Adrenal gland (tissue), 12 donors: ENCODE results near the gene ASPHD2. TPM values are rescaled to one million over a fixed set of nuclear protein-coding genes. Genes with fewer than 3 reads are reported as not detected.

ENCODE experiments used
- DNase-seq, 7 donors: peaks; one replicate each; pipeline ENCODE4 v3.0.0-alpha.2; 2019 to 2020
- H3K27ac ChIP-seq, 5 donors: fragments of 200-600 bp; sonication (generic) in 4 of 5; 1 replicate in 3 of 5; 2 replicates in 2 of 5; pipeline versions ENCODE4 v1.5.1 to v1.8.0; 2016 to 2020; ENCODE audit warnings: mild to moderate bottlenecking in 1 of 5
- H3K27me3 ChIP-seq: fragments of 200-600 bp; 2 replicates; pipeline ENCODE4 v1.8.0; 2021
- H3K36me3 ChIP-seq, 2 donors: fragments of 200-600 bp; replicated peaks in 1 of 2; 1 replicate in 1 of 2; 2 replicates in 1 of 2; pipeline versions ENCODE4 v1.5.1 to v1.8.0; 2018 to 2022
- H3K4me1 ChIP-seq, 2 donors: fragments of 200-600 bp; replicated peaks in 1 of 2; 1 replicate in 1 of 2; 2 replicates in 1 of 2; pipeline versions ENCODE4 v1.5.1 to v1.8.0; 2018 to 2021
- H3K4me3 ChIP-seq, 4 donors: fragments of 200-600 bp; sonication (generic) in 3 of 4; one replicate each; pipeline ENCODE4 v1.5.1; 2016 to 2018
- H3K9me3 ChIP-seq, 3 donors: fragments of 200-600 bp; sonication (generic) in 1 of 3; replicated peaks in 1 of 3; 1 replicate in 2 of 3; 2 replicates in 1 of 3; pipeline versions ENCODE4 v1.5.1 to v1.8.0; 2016 to 2021
- CTCF ChIP-seq, 6 experiments: fragments of 450-650 bp in 4 of 6; fragments of 200-600 bp in 2 of 6; sonication (generic) in 1 of 6; IDR thresholded peaks; 1 replicate in 5 of 6; 2 replicates in 1 of 6; pipeline versions ENCODE4 v1.5.1 to v1.8.0; 2016 to 2021; ENCODE audit warnings: antibody characterized with exemption in 6 of 6, mild to moderate bottlenecking in 2 of 6, moderate library complexity in 1 of 6
- POLR2A ChIP-seq, 2 donors: fragments of 450-650 bp; IDR thresholded peaks; one replicate each; pipeline ENCODE4 v1.6.1; 2017; ENCODE audit warnings: antibody characterized with exemption in 2 of 2, mild to moderate bottlenecking in 2 of 2, moderate library complexity in 1 of 2
- WGBS, 4 donors: extraction: QIAGEN DNeasy Blood & Tissue Kit in 2 of 4; methylation state at CpG; one replicate each; pipeline versions ENCODE4 v1.1.5 to v1.1.7; 2013 to 2017; 5-methylcytosine and 5-hydroxymethylcytosine counted together
- intact Hi-C, 2 donors: fragments of 100-400 bp; cut with DNase I; formaldehyde crosslinking; loops; one replicate each; pipeline versions ENCODE4 v1.14.1 to v1.15.0; 2022 to 2023
- polyA plus RNA-seq, 3 donors: library from polyadenylated mRNA; stranded (reverse); fragments of 200-250 nt in 2 of 3; fragments of 350-450 nt in 1 of 3; fragmentation: Illumina TruSeq in 1 of 3; extraction: RNeasy Lipid Tissue Mini Kit (QIAGEN cat#74804) in 1 of 3; gene quantifications; one replicate each; pipeline ENCODE4 v1.2.3, GENCODE V29; 2013 to 2014
- total RNA-seq, 9 donors: library from RNA; depleted of rRNA in 4 of 9; stranded (reverse); fragments of >200 nt in 4 of 9; fragments of 120-200 nt in 1 of 9; fragmentation: NEBNext Ultra II Directional in 1 of 9; extraction: Animal tissue kit (Norgen Biotek cat#: 25700) in 1 of 9; gene quantifications; one replicate each; pipeline versions ENCODE4 v1.1.0 to v1.2.4, GENCODE V29; 2013 to 2023
- donor health status: healthy with polysubstance abuse.
- donor health status: Bipolar disorder and iron deficiency.
- donor health status: DM: yes; HTN: yes; CAD: no.
- donor health status: DM: no; HTN: no; CAD: no.
- donor health status: DM: no; HTN: no; CAD: no.
- donor health status: DM: yes; HTN: yes; CAD: no.

Gene ASPHD2
- total and polyA plus RNA-seq, 12 donors, result 0.06 to 1.7 (median 0.45) TPM

GRCh38 chr22:26470807-26471206 is 41.7 kb downstream of the ASPHD2 start:
- no peak for TF ChIP-seq POLR2A (IDR thresholded peaks at IDR 0.05)
- no peak for TF ChIP-seq CTCF (IDR thresholded peaks at IDR 0.05)
- DNase-seq, result no peak

GRCh38 chr22:26471522-26471921 is 42.5 kb downstream of the ASPHD2 start:
- no peak overlapping the region for H3K27ac ChIP-seq
- no peak for TF ChIP-seq CTCF (IDR thresholded peaks at IDR 0.05)
- TF ChIP-seq POLR2A (IDR thresholded peaks at IDR 0.05), result no peak
- intact Hi-C loops, result no loop called here
- peak in 1 of 7 donors; percentile 31 for DNase-seq
- H3K36me3 ChIP-seq, result peaks cover 0 to 87% of the 10 kb centered on the region in 2 donors
- WGBS, 4 donors, result 78 to 85% (median 83%) methylated on average over 5 of the region's 5 CpGs
- no peaks in the 10 kb centered on the region for H3K27me3 ChIP-seq
- H3K4me3 ChIP-seq, result no peak overlapping the region
- H3K4me1 ChIP-seq, result no peaks in the 10 kb centered on the region
- no peaks in the 10 kb centered on the region for H3K9me3 ChIP-seq

More at GRCh38 chr22:26470807-26471206, 41.7 kb downstream of the ASPHD2 start:
- H3K4me3 ChIP-seq, result no peak overlapping the region
- H3K36me3 ChIP-seq, result peaks cover 0 to 88% of the 10 kb centered on the region in 2 donors
- no peaks in the 10 kb centered on the region for H3K27me3 ChIP-seq
- H3K27ac ChIP-seq, result no peak overlapping the region
- H3K4me1 ChIP-seq, result no peaks in the 10 kb centered on the region
- intact Hi-C loops, result no loop called here
- WGBS, 4 donors, result 94 to 100% (median 97%) methylated on average over 2 of the region's 2 CpGs
- no peaks in the 10 kb centered on the region for H3K9me3 ChIP-seq

- Histone ChIP-seq H3K36me3 (peaks cover 0 to 74% of the 10 kb centered on the region in 2 donors), H3K4me3 (no peak overlapping the region), H3K9me3 (no peaks in the 10 kb centered on the region), H3K27ac (no peak overlapping the region), H3K27me3 (no peaks in the 10 kb centered on the region), H3K4me1 (peaks cover 0 to 3% of the 10 kb centered on the region in 2 donors)
- intact Hi-C loops, result no loop called here
- DNase-seq, result no peak
- TF ChIP-seq CTCF (IDR thresholded peaks at IDR 0.05) (no peak), POLR2A (IDR thresholded peaks at IDR 0.05) (no peak)
Measured at GRCh38 chr22:26474682-26475081, 45.6 kb downstream of the ASPHD2 start.

GRCh38 chr22:26476705-26477340 is 47.8 kb downstream of the ASPHD2 start:
- Histone ChIP-seq H3K27ac (no peak overlapping the region), H3K4me3 (no peak overlapping the region), H3K4me1 (peaks cover 0 to 24% of the 10 kb centered on the region in 2 donors), H3K36me3 (peaks cover 0 to 52% of the 10 kb centered on the region in 2 donors), H3K9me3 (no peaks in the 10 kb centered on the region), H3K27me3 (no peaks in the 10 kb centered on the region)
- no peak for TF ChIP-seq CTCF (IDR thresholded peaks at IDR 0.05)
- TF ChIP-seq POLR2A (IDR thresholded peaks at IDR 0.05), result no peak
- intact Hi-C loops, result no loop called here
- DNase-seq, result no peak
- WGBS, 4 donors, result 82 to 88% (median 86%) methylated on average over 4 of the region's 4 CpGs
